Measurements from ENCODE around the gene PFKP.

GRCh38 chr10:3122486-3123205 is 55.3 kb downstream of the PFKP start:
- TF ChIP-seq CTCF (IDR thresholded peaks at IDR 0.05) (no peak), EP300 (IDR thresholded peaks at IDR 0.05) (no peak), POLR2A (IDR thresholded peaks at IDR 0.05) (no peak)
